ENCODE results near the gene SRP9. TPM values are rescaled to one million over a fixed set of nuclear protein-coding genes. Genes with fewer than 3 reads are reported as not detected.

Gene SRP9
- total RNA-seq, 2 experiments from 2014 or later: 275 to 304 TPM

DNA sequence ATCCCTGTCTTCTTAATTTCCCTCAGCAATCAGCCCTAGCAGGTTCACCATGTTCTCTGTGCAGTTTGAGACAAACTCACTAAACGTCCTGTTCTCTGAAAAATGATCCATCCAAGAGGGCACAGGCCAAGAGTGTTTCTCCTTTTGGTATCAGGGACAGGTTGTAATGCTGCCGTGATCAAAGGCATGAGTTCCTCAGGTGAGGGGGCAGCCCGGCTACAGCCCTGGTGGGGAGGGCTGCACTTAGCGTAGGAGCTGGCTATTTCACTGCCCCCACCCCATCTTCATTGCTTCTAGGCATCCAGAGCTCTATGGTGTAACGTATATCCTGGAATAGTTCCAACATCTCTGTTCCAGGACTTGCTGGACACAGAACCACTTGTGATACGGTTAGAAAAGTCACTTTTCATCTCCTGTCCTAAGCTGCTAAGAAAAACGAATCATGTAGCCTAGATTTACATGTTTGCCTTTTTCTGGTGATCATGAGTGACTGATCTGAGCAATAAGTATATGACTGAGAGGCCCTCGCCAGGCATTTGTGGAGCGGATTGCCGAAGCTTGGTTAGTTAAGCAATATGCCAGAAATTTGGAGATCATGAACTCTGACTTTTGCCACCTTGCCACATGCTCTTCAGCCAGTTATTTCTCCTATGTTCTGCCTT is 41.1 kb upstream of the SRP9 start:
- H3K4me1 Mint-ChIP-seq (ENCODE audit: low read depth): no peaks in the 10 kb centered on the region
- no peaks in the 10 kb centered on the region for H3K9me3 Mint-ChIP-seq
- ATAC-seq (no peak), DNase-seq (no peak)
- H3K36me3 Mint-ChIP-seq (ENCODE audit: low read depth): no peaks in the 10 kb centered on the region
- H3K27ac Mint-ChIP-seq: no peak overlapping the region
- ChIA-PET POLR2A (interaction anchor here (0.7 kb wide), 1 partner anchor 8 kb away, joined by 3 read pairs; no protein-coding TSS in a partner anchor), CTCF (interaction anchor here (1.3 kb wide), 1 partner anchor 174 kb away, joined by 3 read pairs; no protein-coding TSS in a partner anchor)
- H3K27me3 Mint-ChIP-seq: no peaks in the 10 kb centered on the region
- intact Hi-C loops (cut with micrococcal nuclease): no loop called here
- H3K4me3 Mint-ChIP-seq: no peak overlapping the region
- TF ChIP-seq, protein P1, sequence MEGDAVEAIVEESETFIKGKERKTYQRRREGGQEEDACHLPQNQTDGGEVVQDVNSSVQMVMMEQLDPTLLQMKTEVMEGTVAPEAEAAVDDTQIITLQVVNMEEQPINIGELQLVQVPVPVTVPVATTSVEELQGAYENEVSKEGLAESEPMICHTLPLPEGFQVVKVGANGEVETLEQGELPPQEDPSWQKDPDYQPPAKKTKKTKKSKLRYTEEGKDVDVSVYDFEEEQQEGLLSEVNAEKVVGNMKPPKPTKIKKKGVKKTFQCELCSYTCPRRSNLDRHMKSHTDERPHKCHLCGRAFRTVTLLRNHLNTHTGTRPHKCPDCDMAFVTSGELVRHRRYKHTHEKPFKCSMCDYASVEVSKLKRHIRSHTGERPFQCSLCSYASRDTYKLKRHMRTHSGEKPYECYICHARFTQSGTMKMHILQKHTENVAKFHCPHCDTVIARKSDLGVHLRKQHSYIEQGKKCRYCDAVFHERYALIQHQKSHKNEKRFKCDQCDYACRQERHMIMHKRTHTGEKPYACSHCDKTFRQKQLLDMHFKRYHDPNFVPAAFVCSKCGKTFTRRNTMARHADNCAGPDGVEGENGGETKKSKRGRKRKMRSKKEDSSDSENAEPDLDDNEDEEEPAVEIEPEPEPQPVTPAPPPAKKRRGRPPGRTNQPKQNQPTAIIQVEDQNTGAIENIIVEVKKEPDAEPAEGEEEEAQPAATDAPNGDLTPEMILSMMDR (IDR thresholded peaks at IDR 0.05): no peak

- Mint-ChIP-seq H3K27me3 (no peaks in the 10 kb centered on the region), H3K27ac (no peak overlapping the region), H3K36me3 (ENCODE audit: low read depth) (no peaks in the 10 kb centered on the region), H3K4me1 (ENCODE audit: low read depth) (no peaks in the 10 kb centered on the region), H3K9me3 (no peaks in the 10 kb centered on the region), H3K4me3 (no peak overlapping the region)
- intact Hi-C loops (cut with micrococcal nuclease): no loop called here
- POLR2A ChIA-PET: no interaction called here
- DNase-seq: no peak
- CTCF ChIA-PET: interaction anchor here (0.8 to 1.3 kb wide), 3 partner anchors 10 to 194 kb away, joined by 3 read pairs; no protein-coding TSS in a partner anchor
- no peak for ATAC-seq
- TF ChIP-seq, protein P1 (IDR thresholded peaks at IDR 0.05): no peak
Measured at GRCh38 chr1:225737161-225737560, 40.5 kb upstream of the SRP9 start.

GRCh38 chr1:225737866-225738265 is 39.8 kb upstream of the SRP9 start:
- ATAC-seq: no peak

DNA sequence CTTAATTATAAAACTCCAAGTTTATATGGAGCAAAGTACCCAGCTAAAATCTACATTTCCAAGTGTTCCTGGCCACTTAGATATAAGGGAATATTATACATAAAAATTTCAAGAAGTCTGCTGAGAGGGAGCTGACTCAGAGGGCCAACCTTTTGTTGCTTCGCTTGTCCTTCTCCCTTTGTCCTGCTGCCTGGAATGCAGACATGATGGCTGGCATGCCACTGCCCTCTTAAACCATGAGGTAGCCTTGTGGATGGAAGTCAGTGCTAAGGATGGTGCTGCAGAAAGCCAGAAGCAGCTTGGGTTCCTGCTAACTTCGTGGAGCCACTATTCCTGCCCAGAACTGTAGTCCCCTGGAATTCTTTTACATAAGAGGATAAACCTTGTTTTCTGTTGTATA is 38.9 kb upstream of the SRP9 start:
- Mint-ChIP-seq H3K4me3 (no peak overlapping the region), H3K9me3 (no peaks in the 10 kb centered on the region), H3K27ac (no peak overlapping the region), H3K4me1 (ENCODE audit: low read depth) (no peaks in the 10 kb centered on the region), H3K27me3 (no peaks in the 10 kb centered on the region), H3K36me3 (ENCODE audit: low read depth) (no peaks in the 10 kb centered on the region)
- POLR2A ChIA-PET: no interaction called here
- intact Hi-C loops (cut with micrococcal nuclease): no loop called here
- CTCF ChIA-PET: interaction anchor here (0.8 kb wide), 1 partner anchor 39 kb away, joined by 3 read pairs; the partner anchor contains the start of gene SRP9
- DNase-seq: no peak
- TF ChIP-seq, protein P1 (IDR thresholded peaks at IDR 0.05): no peak
- ATAC-seq: no peak

More at GRCh38 chr1:225737866-225738265, 39.8 kb upstream of the SRP9 start:
- Mint-ChIP-seq H3K4me3 (no peak overlapping the region), H3K4me1 (ENCODE audit: low read depth) (no peaks in the 10 kb centered on the region), H3K27me3 (no peaks in the 10 kb centered on the region), H3K36me3 (ENCODE audit: low read depth) (no peaks in the 10 kb centered on the region), H3K27ac (no peak overlapping the region), H3K9me3 (no peaks in the 10 kb centered on the region)
- TF ChIP-seq, protein P1 (IDR thresholded peaks at IDR 0.05): no peak
- no peak for DNase-seq
- ChIA-PET CTCF (interaction anchor here (0.8 to 1.1 kb wide), 2 partner anchors 10 to 193 kb away, joined by 3 read pairs; no protein-coding TSS in a partner anchor), POLR2A (no interaction called here)
- intact Hi-C loops (cut with micrococcal nuclease): no loop called here

- ChIA-PET POLR2A (no interaction called here), CTCF (no interaction called here)
- H3K27ac Mint-ChIP-seq: no peak overlapping the region
- no peaks in the 10 kb centered on the region for H3K36me3 Mint-ChIP-seq (ENCODE audit: low read depth)
- H3K4me1 Mint-ChIP-seq (ENCODE audit: low read depth): no peaks in the 10 kb centered on the region
- H3K4me3 Mint-ChIP-seq: no peak overlapping the region
- TF ChIP-seq, protein P1 (IDR thresholded peaks at IDR 0.05): no peak
- no peak for DNase-seq
- H3K27me3 Mint-ChIP-seq: no peaks in the 10 kb centered on the region
- H3K9me3 Mint-ChIP-seq: no peaks in the 10 kb centered on the region
- intact Hi-C loops (cut with micrococcal nuclease): no loop called here
- no peak for ATAC-seq
Measured at GRCh38 chr1:225739542-225740107, 38.0 kb upstream of the SRP9 start.
